Measurements from ENCODE around the gene FTSJ3. TPM values are rescaled to one million over a fixed set of nuclear protein-coding genes. Genes with fewer than 3 reads are reported as not detected.
"Not testable (repeated sequence)": the region's sequence is repeated elsewhere in the genome, so short reads cannot be mapped to it uniquely, and the experiment has no call there.

Gene FTSJ3
- 51.4 and 59.9 TPM in 2 replicates for total RNA-seq

GRCh38 chr17:63827002-63827800 is at the start of gene FTSJ3, which contains the start of gene PSMC5:
FTSJ3 (minus strand) TSS chr17:63827663; CDS start chr17:63826902, 761 bp downstream.
PSMC5 (plus strand) TSS chr17:63827431; CDS start chr17:63827491, 60 bp downstream.
- peak; percentile 91 to 97 for DNase-seq (ENCODE audit: low read depth in 2 of 2)

- DNase-seq (ENCODE audit: low read depth in 2 of 2): not testable (repeated sequence)
Measured at GRCh38 chr17:63874693-63875092, 47.2 kb upstream of the FTSJ3 start.

GRCh38 chr17:63874061-63874626 is 46.7 kb upstream of the FTSJ3 start:
- not testable (repeated sequence) for DNase-seq (ENCODE audit: low read depth in 2 of 2)

GRCh38 chr17:63873577-63873976 is 46.1 kb upstream of the FTSJ3 start, which contains the start of gene CSH2:
CSH2 (minus strand) TSS chr17:63873677; CDS start chr17:63873614, 63 bp downstream.
- DNase-seq (ENCODE audit: low read depth in 2 of 2): not testable (repeated sequence)

GRCh38 chr17:63871646-63872365 is 44.3 kb upstream of the FTSJ3 start:
- not testable (repeated sequence) for DNase-seq (ENCODE audit: low read depth in 2 of 2)

- DNase-seq (ENCODE audit: low read depth in 2 of 2): not testable (repeated sequence)
Measured at GRCh38 chr17:63870292-63870665, 42.8 kb upstream of the FTSJ3 start.

GRCh38 chr17:63869491-63870291 is 42.2 kb upstream of the FTSJ3 start:
- DNase-seq (ENCODE audit: low read depth in 2 of 2): not testable (repeated sequence)

GRCh38 chr17:63866625-63867024 is 39.2 kb upstream of the FTSJ3 start:
- not testable (repeated sequence) for DNase-seq (ENCODE audit: low read depth in 2 of 2)

GRCh38 chr17:63859257-63859656 is 31.8 kb upstream of the FTSJ3 start:
- no peak for DNase-seq (ENCODE audit: low read depth in 2 of 2)

- not testable (repeated sequence) for DNase-seq (ENCODE audit: low read depth in 2 of 2)
Measured at GRCh38 chr17:63856425-63856824, 29.0 kb upstream of the FTSJ3 start.

- DNase-seq (ENCODE audit: low read depth in 2 of 2): no peak
Measured at GRCh38 chr17:63855185-63855584, 27.7 kb upstream of the FTSJ3 start.

- no peak for DNase-seq (ENCODE audit: low read depth in 2 of 2)
Measured at GRCh38 chr17:63854709-63855108, 27.2 kb upstream of the FTSJ3 start.

GRCh38 chr17:63853260-63853659 is 25.8 kb upstream of the FTSJ3 start:
- DNase-seq (ENCODE audit: low read depth in 2 of 2): no peak

GRCh38 chr17:63850401-63850800 is 22.9 kb upstream of the FTSJ3 start:
- DNase-seq (ENCODE audit: low read depth in 2 of 2): no peak

GRCh38 chr17:63848834-63849689 is 21.6 kb upstream of the FTSJ3 start:
- DNase-seq (ENCODE audit: low read depth in 2 of 2): peak; percentile 81 to 91

- DNase-seq (ENCODE audit: low read depth in 2 of 2): no peak
Measured at GRCh38 chr17:63847525-63848249, 20.2 kb upstream of the FTSJ3 start.

GRCh38 chr17:63845509-63845908 is 18.0 kb upstream of the FTSJ3 start:
- no peak for DNase-seq (ENCODE audit: low read depth in 2 of 2)

GRCh38 chr17:63843910-63844677 is 16.6 kb upstream of the FTSJ3 start:
- DNase-seq (ENCODE audit: low read depth in 2 of 2): no peak

- DNase-seq (ENCODE audit: low read depth in 2 of 2): peak; percentile 68 to 82
Measured at GRCh38 chr17:63843387-63843888, 16.0 kb upstream of the FTSJ3 start.

Data from lung microvascular endothelial cell (primary cell).